Prostate gland (tissue), 2 donors: ENCODE results near the gene MAP3K4. TPM values are rescaled to one million over a fixed set of nuclear protein-coding genes. Genes with fewer than 3 reads are reported as not detected.

Source experiments
- DNase-seq: peaks from one replicate; pipeline ENCODE4 v3.0.0-alpha.2; 2019; ENCODE audit warnings: low spot score
- H3K27ac ChIP-seq, 2 donors: fragments of 200-600 bp; sonication (generic); 2 replicates each; pipeline ENCODE4 v1.5.1; 2017 to 2019
- H3K27me3 ChIP-seq: fragments of 200-600 bp; sonication (generic); replicated peaks from 2 replicates; pipeline ENCODE4 v1.5.1; 2019; ENCODE audit not compliant: insufficient read depth
- H3K36me3 ChIP-seq, 2 donors: fragments of 200-600 bp; sonication (generic); 1 replicate in 1 of 2; 2 replicates in 1 of 2; pipeline versions ENCODE4 v1.5.1 to v1.8.1; 2017 to 2019
- H3K4me1 ChIP-seq: fragments of 200-600 bp; sonication (generic); replicated peaks from 2 replicates; pipeline ENCODE4 v1.5.1; 2019
- H3K4me3 ChIP-seq, 2 donors: fragments of 200-600 bp; sonication (generic); 2 replicates each; pipeline ENCODE4 v1.5.1; 2017 to 2019
- H3K9me3 ChIP-seq: fragments of 200-600 bp; sonication (generic); 2 replicates; pipeline ENCODE4 v1.5.1; 2017
- POLR2A ChIP-seq: fragments of 450-650 bp; IDR thresholded peaks from one replicate; pipeline ENCODE4 v1.6.1; 2016; ENCODE audit warnings: antibody characterized with exemption, mild to moderate bottlenecking
- POLR2AphosphoS5 ChIP-seq: sonication (generic); formaldehyde crosslinking; IDR thresholded peaks from one replicate; pipeline ENCODE4 v1.6.1; 2017; ENCODE audit warnings: antibody characterized with exemption
- WGBS: methylation state at CpG from one replicate; pipeline ENCODE4 v1.1.5; 2018; 5-methylcytosine and 5-hydroxymethylcytosine counted together
- intact Hi-C: fragments of 100-400 bp; cut with DNase I; formaldehyde crosslinking; loops from one replicate; pipeline ENCODE4 v1.14.2; 2022
- total RNA-seq, 2 donors: library from RNA; depleted of rRNA; stranded (reverse); fragments of >200 nt; gene quantifications; one replicate each; pipeline ENCODE4 v1.1.0, GENCODE V29; 2016
- TF ChIP-seq, protein P1 (sequence below), 4 experiments: fragments of 200-600 bp in 2 of 4; fragments of 450-650 bp in 2 of 4; sonication (generic) in 2 of 4; IDR thresholded peaks; 1 replicate in 3 of 4; 2 replicates in 1 of 4; pipeline ENCODE4 v1.5.1; 2016 to 2019; ENCODE audit warnings: antibody characterized with exemption in 4 of 4, mild to moderate bottlenecking in 2 of 4, moderate library complexity in 2 of 4

The MAP3K4 gene
- total RNA-seq, 2 donors from 2014 or later = 26.2 to 59.2 TPM

DNA sequence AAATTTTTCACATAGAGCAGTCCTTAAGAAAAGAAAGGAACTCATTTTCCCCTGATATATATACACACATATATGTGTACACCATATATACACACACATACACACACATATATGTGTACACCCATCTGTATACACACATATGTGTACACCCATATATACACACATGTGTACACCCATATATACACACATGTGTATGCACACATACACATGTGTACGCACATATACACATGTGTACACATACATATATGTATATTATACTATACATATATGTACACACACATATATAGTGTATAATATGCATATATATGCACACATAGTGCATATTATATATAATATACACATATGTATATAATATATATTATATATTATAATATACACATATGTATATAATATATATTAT, 9.1 kb downstream of the MAP3K4 start:
- intact Hi-C loops = no loop called here
- H3K27me3 ChIP-seq = no peaks in the 10 kb centered on the region
- DNase-seq = no peak
- TF ChIP-seq POLR2A (no peak), POLR2AphosphoS5 (no peak)
- TF ChIP-seq, protein P1, sequence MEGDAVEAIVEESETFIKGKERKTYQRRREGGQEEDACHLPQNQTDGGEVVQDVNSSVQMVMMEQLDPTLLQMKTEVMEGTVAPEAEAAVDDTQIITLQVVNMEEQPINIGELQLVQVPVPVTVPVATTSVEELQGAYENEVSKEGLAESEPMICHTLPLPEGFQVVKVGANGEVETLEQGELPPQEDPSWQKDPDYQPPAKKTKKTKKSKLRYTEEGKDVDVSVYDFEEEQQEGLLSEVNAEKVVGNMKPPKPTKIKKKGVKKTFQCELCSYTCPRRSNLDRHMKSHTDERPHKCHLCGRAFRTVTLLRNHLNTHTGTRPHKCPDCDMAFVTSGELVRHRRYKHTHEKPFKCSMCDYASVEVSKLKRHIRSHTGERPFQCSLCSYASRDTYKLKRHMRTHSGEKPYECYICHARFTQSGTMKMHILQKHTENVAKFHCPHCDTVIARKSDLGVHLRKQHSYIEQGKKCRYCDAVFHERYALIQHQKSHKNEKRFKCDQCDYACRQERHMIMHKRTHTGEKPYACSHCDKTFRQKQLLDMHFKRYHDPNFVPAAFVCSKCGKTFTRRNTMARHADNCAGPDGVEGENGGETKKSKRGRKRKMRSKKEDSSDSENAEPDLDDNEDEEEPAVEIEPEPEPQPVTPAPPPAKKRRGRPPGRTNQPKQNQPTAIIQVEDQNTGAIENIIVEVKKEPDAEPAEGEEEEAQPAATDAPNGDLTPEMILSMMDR (IDR thresholded peaks at IDR 0.05) = no peak
- no peak overlapping the region for H3K27ac ChIP-seq
- no peak overlapping the region for H3K4me3 ChIP-seq
- 95% methylated on average over 1 of the region's 1 CpG for WGBS
- no peaks in the 10 kb centered on the region for H3K9me3 ChIP-seq
- no peaks in the 10 kb centered on the region for H3K36me3 ChIP-seq
- H3K4me1 ChIP-seq = peaks cover 3% of the 10 kb centered on the region

DNA sequence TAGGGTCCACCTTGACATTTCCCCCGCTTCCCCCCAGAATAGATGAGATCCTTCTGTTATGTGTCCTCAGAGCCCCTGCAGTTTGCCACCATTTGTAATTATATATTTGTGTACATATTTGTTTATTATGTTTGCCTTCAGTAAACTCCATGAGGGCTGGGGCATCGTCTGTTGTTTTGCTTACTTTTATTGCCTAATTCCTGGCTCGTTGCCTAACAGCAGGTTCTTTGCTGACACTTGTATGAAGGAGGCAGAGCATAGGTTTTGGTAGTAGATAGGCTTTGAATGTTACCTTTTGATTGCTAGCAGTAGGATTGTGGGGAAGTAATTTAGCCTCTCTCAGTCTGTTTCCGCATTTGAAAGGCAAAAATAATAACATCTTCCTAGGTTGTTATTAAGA, 9.9 kb downstream of the MAP3K4 start:
- Histone ChIP-seq H3K27ac (no peak overlapping the region), H3K36me3 (no peaks in the 10 kb centered on the region), H3K4me3 (no peak overlapping the region), H3K4me1 (peaks cover 3% of the 10 kb centered on the region), H3K27me3 (no peaks in the 10 kb centered on the region), H3K9me3 (no peaks in the 10 kb centered on the region)
- no peak for TF ChIP-seq POLR2A
- TF ChIP-seq POLR2AphosphoS5 = peak; percentile 16
- TF ChIP-seq, protein P1 (IDR thresholded peaks at IDR 0.05) = no peak
- intact Hi-C loops = no loop called here
- 50% methylated on average over 4 of the region's 4 CpGs for WGBS
- peak; percentile 20 for DNase-seq

DNA sequence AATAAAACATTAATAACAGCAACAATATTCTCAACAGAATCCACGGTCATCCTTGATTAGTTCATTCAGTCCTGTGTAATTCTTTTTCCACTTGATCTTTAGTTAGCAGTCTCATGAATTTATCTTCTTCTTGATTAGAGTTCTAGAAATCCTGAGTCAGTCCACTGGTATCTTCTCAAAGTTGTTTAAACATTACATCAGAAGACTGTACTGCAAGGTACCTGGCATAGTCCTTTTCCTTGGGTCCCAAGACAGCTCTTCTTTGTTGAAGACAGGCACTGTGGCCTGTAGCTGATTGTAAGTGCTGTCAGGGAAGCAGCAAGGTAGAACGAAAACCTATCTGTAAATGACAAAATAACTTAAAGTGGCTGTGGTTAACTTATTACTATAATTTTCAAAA, 11.8 kb downstream of the MAP3K4 start:
- Histone ChIP-seq H3K9me3 (no peaks in the 10 kb centered on the region), H3K27ac (no peak overlapping the region), H3K4me1 (no peaks in the 10 kb centered on the region), H3K27me3 (no peaks in the 10 kb centered on the region), H3K4me3 (no peak overlapping the region), H3K36me3 (no peaks in the 10 kb centered on the region)
- 94% methylated on average over 2 of the region's 2 CpGs for WGBS
- intact Hi-C loops = no loop called here
- TF ChIP-seq POLR2AphosphoS5 (no peak), POLR2A (no peak)
- TF ChIP-seq, protein P1 (IDR thresholded peaks at IDR 0.05) = no peak
- no peak for DNase-seq

GRCh38 chr6:161008245-161008644, 16.7 kb downstream of the MAP3K4 start:
- DNase-seq = no peak
- Histone ChIP-seq H3K4me1 (peaks cover 7% of the 10 kb centered on the region), H3K9me3 (no peaks in the 10 kb centered on the region), H3K27ac (no peak overlapping the region), H3K4me3 (no peak overlapping the region), H3K27me3 (no peaks in the 10 kb centered on the region), H3K36me3 (no peaks in the 10 kb centered on the region)
- WGBS = 93% methylated on average over 4 of the region's 4 CpGs
- intact Hi-C loops = no loop called here
- TF ChIP-seq POLR2A = no peak
- TF ChIP-seq, protein P1 (IDR thresholded peaks at IDR 0.05) = no peak
- no peak for TF ChIP-seq POLR2AphosphoS5

GRCh38 chr6:161009991-161010390, 18.4 kb downstream of the MAP3K4 start:
- intact Hi-C loops = no loop called here
- Histone ChIP-seq H3K36me3 (no peaks in the 10 kb centered on the region), H3K9me3 (no peaks in the 10 kb centered on the region), H3K27ac (no peak overlapping the region), H3K4me3 (no peak overlapping the region), H3K27me3 (no peaks in the 10 kb centered on the region), H3K4me1 (peaks cover 7% of the 10 kb centered on the region)
- TF ChIP-seq POLR2A = no peak
- TF ChIP-seq POLR2AphosphoS5 = no peak
- TF ChIP-seq, protein P1 (IDR thresholded peaks at IDR 0.05) = no peak
- WGBS = 79% methylated on average over 3 of the region's 3 CpGs
- DNase-seq = no peak
